ENCODE measurements around the gene SLC7A7. TPM values are rescaled to one million over a fixed set of nuclear protein-coding genes. Genes with fewer than 3 reads are reported as not detected.
A peak's percentile ranks its signal among the peaks of the same experiment; 100 is the strongest.

Gene SLC7A7
- polyA plus RNA-seq, 3 donors, result 262 to 425 (median 371) TPM

DNA sequence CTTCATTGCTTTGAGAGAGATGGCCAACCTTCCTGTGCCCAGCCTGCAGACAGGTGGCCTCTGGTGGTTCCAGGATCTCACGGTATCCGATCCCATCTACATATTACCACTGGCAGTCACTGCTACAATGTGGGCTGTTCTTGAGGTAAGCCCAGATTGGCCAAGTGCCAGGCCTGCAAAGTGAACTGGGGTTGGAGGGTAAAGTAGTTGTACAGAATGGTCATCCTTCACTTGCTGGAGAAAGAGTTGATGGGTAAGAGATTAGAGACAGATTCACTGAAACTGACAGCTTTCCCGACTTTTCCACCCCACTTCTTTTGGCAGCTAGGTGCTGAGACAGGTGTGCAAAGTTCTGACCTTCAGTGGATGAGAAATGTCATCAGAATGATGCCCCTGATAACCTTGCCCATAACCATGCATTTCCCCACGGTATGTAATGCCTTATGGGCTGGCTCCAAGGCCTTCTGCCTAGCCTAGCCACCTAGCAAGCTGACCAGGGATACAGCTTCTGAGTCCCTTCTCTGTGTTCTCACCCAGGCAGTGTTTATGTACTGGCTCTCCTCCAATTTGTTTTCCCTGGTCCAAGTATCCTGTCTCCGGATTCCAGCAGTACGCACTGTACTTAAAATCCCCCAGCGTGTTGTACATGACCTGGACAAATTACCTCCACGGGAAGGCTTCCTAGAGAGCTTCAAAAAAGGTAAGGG, 44.6 kb downstream of the SLC7A7 start:
- peaks cover 66 to 78% of the 10 kb centered on the region in 2 donors for H3K36me3 ChIP-seq (replicated peaks in 1 of 2; ENCODE audit: control insufficient read depth in 1 of 2, insufficient read depth in 2 of 2, low read length in 2 of 2)
- H3K9me3 Mint-ChIP-seq, result no peaks in the 10 kb centered on the region
- no peak overlapping the region for H3K4me3 ChIP-seq (replicated peaks in 1 of 3; ENCODE audit: low read depth in 2 of 3, low read length in 3 of 3)
- DNase-seq, result no peak
- H3K9ac ChIP-seq (ENCODE audit: insufficient read depth, low read length, poor library complexity, severe bottlenecking), result no peak overlapping the region
- H3K79me2 ChIP-seq (ENCODE audit: insufficient read depth, low read length), result peaks cover 47% of the 10 kb centered on the region
- H3K4me1 Mint-ChIP-seq, result peaks cover 28% of the 10 kb centered on the region
- H3K27me3 ChIP-seq (ENCODE audit: control insufficient read depth in 2 of 2, insufficient read depth in 2 of 2, low read length in 2 of 2), result no peaks in the 10 kb centered on the region
- no peak overlapping the region for H3K4me2 ChIP-seq (replicated peaks; ENCODE audit: extremely low read depth, low read length, poor library complexity, severe bottlenecking)
- H3K27me3 Mint-ChIP-seq (ENCODE audit: low read depth in 3 of 3), result no peaks in the 10 kb centered on the region
- no peak overlapping the region for H3K4me3 Mint-ChIP-seq
- H3K27ac Mint-ChIP-seq, result peak overlapping the region in 4 of 7 donors; percentile 48 to 70 (median 66)
- H3K9me3 ChIP-seq (replicated peaks in 1 of 2; ENCODE audit: control insufficient read depth in 1 of 2, insufficient read depth in 1 of 2, low read length in 2 of 2), result no peaks in the 10 kb centered on the region
- H3K27ac ChIP-seq (ENCODE audit: low read depth in 1 of 2, low read length in 2 of 2), result peak overlapping the region in 1 of 2 donors; percentile 21
- intact Hi-C loops (cut with micrococcal nuclease), result no loop called here
- H3K36me3 Mint-ChIP-seq, result peaks cover 72 to 76% of the 10 kb centered on the region in 2 donors
- WGBS (ENCODE audit: insufficient coverage), result 100% methylated on average over 3 of the region's 8 CpGs
- H3K4me1 ChIP-seq (ENCODE audit: control insufficient read depth in 1 of 2, insufficient read depth in 2 of 2, low read length in 2 of 2), result peaks cover 20 to 24% of the 10 kb centered on the region in 2 donors
- no peak overlapping the region for H2AFZ ChIP-seq (ENCODE audit: insufficient read depth, low read depth, low read length, poor library complexity, severe bottlenecking)
- TF ChIP-seq, protein P1, sequence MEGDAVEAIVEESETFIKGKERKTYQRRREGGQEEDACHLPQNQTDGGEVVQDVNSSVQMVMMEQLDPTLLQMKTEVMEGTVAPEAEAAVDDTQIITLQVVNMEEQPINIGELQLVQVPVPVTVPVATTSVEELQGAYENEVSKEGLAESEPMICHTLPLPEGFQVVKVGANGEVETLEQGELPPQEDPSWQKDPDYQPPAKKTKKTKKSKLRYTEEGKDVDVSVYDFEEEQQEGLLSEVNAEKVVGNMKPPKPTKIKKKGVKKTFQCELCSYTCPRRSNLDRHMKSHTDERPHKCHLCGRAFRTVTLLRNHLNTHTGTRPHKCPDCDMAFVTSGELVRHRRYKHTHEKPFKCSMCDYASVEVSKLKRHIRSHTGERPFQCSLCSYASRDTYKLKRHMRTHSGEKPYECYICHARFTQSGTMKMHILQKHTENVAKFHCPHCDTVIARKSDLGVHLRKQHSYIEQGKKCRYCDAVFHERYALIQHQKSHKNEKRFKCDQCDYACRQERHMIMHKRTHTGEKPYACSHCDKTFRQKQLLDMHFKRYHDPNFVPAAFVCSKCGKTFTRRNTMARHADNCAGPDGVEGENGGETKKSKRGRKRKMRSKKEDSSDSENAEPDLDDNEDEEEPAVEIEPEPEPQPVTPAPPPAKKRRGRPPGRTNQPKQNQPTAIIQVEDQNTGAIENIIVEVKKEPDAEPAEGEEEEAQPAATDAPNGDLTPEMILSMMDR (IDR thresholded peaks at IDR 0.05), result no peak
- H4K20me1 ChIP-seq (ENCODE audit: insufficient read depth, low read length), result peaks cover 82% of the 10 kb centered on the region

DNA sequence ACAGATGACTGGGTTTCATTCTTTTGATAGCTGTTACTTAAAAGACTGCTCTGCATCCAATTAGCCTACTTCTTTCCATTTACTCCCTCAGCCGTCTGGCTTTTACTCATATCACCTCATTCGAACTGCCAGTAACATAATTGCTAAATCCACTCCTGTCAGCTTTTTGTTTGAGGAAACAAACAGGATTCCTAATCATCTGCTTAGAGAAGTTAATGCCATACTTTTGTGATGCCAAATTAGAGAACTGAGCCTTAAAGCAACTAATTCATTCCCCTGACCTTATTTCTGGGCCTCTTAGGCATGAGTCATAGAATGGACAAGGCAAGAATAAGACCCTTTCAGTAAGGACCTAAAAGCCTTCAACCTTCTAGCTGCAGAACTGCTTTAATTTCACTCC, 45.9 kb downstream of the SLC7A7 start:
- peaks cover 70% of the 10 kb centered on the region for H4K20me1 ChIP-seq (ENCODE audit: insufficient read depth, low read length)
- peak overlapping the region in 1 of 2 donors; percentile 21 for H3K27ac ChIP-seq (ENCODE audit: low read depth in 1 of 2, low read length in 2 of 2)
- H3K27me3 Mint-ChIP-seq (ENCODE audit: low read depth in 3 of 3), result no peaks in the 10 kb centered on the region
- TF ChIP-seq, protein P1 (IDR thresholded peaks at IDR 0.05), result no peak
- no peak for DNase-seq
- H3K27me3 ChIP-seq (ENCODE audit: control insufficient read depth in 2 of 2, insufficient read depth in 2 of 2, low read length in 2 of 2), result no peaks in the 10 kb centered on the region
- peak overlapping the region in 4 of 7 donors; percentile 19 to 88 (median 67) for H3K27ac Mint-ChIP-seq
- H3K4me3 Mint-ChIP-seq, result no peak overlapping the region
- H3K4me1 ChIP-seq (ENCODE audit: control insufficient read depth in 1 of 2, insufficient read depth in 2 of 2, low read length in 2 of 2), result peaks cover 20 to 25% of the 10 kb centered on the region in 2 donors
- peaks cover 61 to 66% of the 10 kb centered on the region in 2 donors for H3K36me3 Mint-ChIP-seq
- H3K36me3 ChIP-seq (replicated peaks in 1 of 2; ENCODE audit: control insufficient read depth in 1 of 2, insufficient read depth in 2 of 2, low read length in 2 of 2), result peaks cover 53 to 65% of the 10 kb centered on the region in 2 donors
- no peak overlapping the region for H3K4me3 ChIP-seq (replicated peaks in 1 of 3; ENCODE audit: low read depth in 2 of 3, low read length in 3 of 3)
- H3K4me1 Mint-ChIP-seq, result peaks cover 28% of the 10 kb centered on the region
- H3K9me3 Mint-ChIP-seq, result no peaks in the 10 kb centered on the region
- H3K9me3 ChIP-seq (replicated peaks in 1 of 2; ENCODE audit: control insufficient read depth in 1 of 2, insufficient read depth in 1 of 2, low read length in 2 of 2), result no peaks in the 10 kb centered on the region
- no peak overlapping the region for H3K4me2 ChIP-seq (replicated peaks; ENCODE audit: extremely low read depth, low read length, poor library complexity, severe bottlenecking)
- 100% methylated on average over 2 of the region's 2 CpGs for WGBS (ENCODE audit: insufficient coverage)
- no peak overlapping the region for H2AFZ ChIP-seq (ENCODE audit: insufficient read depth, low read depth, low read length, poor library complexity, severe bottlenecking)
- H3K79me2 ChIP-seq (ENCODE audit: insufficient read depth, low read length), result peaks cover 47% of the 10 kb centered on the region
- intact Hi-C loops (cut with micrococcal nuclease), result loop anchor here (5.0 to 10.0 kb wide), 3 partner anchors 45 to 172 kb away; partner anchors contain the start of genes SLC7A7 (in 2 of the 2) and ABHD4 (in 1 of the 2)
- no peak overlapping the region for H3K9ac ChIP-seq (ENCODE audit: insufficient read depth, low read length, poor library complexity, severe bottlenecking)

All from CD14-positive monocyte (primary cell).